Posterior vena cava (tissue), 2 donors: ENCODE measurements around the gene PTGER2. TPM values are rescaled to one million over a fixed set of nuclear protein-coding genes. Genes with fewer than 3 reads are reported as not detected.

Experiments used
- DNase-seq: peaks from one replicate; pipeline ENCODE4 v3.0.0-alpha.2; 2020; ENCODE audit warnings: low spot score
- intact Hi-C, 2 donors: fragments of 100-400 bp; cut with DNase I; formaldehyde crosslinking; loops; one replicate each; pipeline versions ENCODE4 v1.14.1 to v1.14.2; 2022 to 2023
- total RNA-seq, 2 donors: library from RNA; stranded (reverse); fragmentation: NEBNext Ultra II Directional; extraction: Animal tissue kit (Norgen Biotek cat#: 25700); gene quantifications; one replicate each; pipeline ENCODE4 v1.2.1, GENCODE V29; 2021
- donor health status: DM: yes; HTN: yes; CAD: no.
- donor health status: DM: yes; HTN: yes; CAD: no.

PTGER2 gene
- total RNA-seq, 2 donors from 2014 or later = 5.3 to 7.4 TPM

DNA sequence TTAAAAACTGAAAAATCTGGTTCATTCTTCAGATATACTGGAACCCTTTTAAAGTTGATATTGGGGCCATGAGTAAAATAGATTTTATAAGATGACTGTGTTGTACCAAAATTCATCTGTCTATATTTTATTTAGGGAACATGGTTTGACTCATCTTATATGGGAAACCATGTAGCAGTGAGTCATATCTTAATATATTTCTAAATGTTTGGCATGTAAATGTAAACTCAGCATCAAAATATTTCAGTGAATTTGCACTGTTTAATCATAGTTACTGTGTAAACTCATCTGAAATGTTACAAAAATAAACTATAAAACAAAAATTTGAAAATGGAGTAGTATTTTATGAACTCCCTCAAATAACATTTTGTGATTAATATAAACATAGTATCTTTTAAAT, 14.2 kb downstream of the PTGER2 start:
- intact Hi-C loops = no loop called here
- no peak for DNase-seq

DNA sequence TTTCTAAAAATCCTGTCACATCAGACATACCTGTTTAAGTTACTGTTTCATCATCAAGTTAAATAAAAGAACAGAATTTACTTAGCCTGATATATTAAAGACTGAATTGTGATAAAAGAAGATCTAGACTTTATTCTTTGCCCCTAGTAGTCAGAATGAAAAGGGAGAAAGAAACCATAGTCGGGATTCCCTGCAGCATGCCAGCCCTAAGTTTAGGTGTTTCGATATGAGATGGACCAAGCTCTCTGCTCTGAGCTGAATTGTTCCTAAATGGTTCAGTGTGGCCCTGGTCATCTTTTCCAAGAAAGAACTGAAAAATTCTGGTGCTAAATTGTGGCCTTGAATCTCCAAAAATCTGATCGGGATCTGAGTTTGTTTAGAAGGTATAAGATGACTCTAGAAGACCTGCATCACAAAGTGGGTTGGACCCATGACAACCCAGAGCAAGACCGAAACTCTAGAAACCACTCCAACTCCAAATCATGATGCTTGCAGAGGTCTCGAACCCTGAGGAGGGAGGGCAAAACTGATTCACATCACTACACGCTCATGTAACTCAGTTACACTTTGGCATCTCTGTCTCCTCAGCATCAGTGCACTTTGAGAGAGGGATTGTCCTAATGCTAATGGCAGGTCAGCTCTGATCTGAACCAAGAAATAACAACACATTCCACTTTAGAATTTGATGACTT, 15.7 kb downstream of the PTGER2 start:
- intact Hi-C loops = no loop called here
- no peak for DNase-seq

DNA sequence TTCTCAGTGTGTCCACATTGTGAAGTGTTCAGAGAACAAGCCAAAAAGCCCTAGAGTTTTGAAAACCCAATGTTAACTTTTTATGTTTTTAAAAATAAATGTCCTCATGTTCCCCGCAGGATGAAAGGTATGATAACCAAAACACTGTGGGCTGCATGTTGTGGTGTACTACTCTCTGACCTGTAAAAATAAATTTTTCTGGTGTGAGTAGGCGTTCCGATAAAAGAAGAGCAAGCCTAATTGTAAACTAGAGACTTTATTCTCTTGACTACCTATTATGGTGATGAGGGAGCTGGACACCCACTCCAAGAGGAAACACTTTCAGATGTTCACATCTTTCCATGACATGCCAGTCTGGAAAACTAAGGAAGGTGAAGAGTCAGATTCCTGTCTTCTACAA, 18.2 kb downstream of the PTGER2 start:
- intact Hi-C loops = no loop called here
- no peak for DNase-seq

DNA sequence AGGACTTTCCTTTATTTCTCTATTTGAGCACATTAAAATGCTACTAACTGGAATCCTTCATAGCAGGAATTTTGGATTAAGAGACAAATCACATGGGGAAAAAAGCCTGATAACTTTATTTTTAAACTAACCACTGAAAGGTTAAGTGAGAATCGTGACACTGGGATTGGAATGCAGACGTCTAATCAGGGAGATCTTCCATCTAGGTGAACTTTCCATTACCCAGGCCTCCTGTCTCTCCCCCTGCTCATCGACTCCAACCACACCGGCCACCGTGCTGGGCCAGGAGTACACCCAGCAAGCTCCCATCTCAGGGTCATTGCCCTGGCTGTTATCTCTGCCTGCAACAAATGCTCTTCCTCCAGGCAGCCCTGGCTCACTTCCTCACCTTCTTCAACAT, 19.0 kb downstream of the PTGER2 start:
- no peak for DNase-seq
- intact Hi-C loops = no loop called here

DNA sequence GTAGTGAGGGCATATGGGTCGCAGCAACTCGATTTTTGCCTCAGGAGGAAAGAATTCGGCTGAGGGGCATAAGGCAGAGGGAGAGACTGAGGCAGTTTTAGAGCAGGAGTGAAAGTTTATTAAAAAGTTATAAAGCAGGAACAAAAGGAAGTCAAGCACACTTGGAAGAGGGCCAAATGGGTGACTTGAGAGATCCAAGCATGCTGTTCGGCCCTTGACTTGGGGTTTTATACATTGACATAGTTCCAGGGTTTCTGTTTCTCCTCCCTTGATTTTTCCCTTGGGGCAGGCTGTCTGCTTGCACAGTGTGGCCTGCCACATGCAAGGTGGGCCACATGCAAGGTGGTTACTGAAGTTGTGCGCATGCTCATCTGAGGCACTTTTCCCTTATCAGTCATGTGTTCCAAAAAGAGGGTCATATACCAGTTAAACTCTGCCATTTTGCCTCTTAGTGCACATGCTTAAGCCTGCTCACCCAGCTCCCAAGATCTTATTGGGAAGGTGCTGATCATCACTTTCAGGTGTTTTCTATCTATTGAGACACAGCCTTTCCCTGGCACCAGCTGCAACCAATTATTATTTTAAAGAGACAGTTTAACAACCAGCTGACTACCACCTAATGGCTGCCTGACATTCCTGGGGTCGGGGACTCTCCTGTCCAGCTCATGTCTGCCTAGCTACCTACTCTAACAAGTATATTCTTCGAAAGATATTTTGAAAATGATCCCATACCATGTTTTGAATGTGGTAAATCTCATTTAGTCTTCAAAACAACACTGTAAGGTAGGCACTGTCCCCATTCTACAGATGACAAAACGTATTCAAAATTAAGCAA, 19.9 kb downstream of the PTGER2 start:
- no peak for DNase-seq
- intact Hi-C loops = no loop called here

DNA sequence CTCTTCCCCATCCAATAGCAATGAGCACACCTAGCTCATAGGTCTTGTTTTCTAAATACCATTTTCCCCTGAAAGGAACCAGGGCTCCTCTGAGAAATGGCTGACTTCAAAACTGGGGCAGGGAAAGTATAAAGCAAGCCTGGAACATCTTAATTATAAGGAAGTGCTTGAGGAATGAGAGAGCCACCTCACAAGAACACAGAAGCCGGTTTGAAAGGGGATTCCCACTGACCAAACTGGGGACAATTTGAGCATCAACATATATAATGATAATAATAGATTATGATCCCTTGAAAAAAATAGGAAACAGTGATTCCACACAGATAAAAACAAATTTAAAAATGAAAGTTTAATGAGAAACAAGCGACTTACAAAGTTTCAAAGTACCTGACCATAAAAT, 22.1 kb downstream of the PTGER2 start:
- no peak for DNase-seq
- intact Hi-C loops = no loop called here

DNA sequence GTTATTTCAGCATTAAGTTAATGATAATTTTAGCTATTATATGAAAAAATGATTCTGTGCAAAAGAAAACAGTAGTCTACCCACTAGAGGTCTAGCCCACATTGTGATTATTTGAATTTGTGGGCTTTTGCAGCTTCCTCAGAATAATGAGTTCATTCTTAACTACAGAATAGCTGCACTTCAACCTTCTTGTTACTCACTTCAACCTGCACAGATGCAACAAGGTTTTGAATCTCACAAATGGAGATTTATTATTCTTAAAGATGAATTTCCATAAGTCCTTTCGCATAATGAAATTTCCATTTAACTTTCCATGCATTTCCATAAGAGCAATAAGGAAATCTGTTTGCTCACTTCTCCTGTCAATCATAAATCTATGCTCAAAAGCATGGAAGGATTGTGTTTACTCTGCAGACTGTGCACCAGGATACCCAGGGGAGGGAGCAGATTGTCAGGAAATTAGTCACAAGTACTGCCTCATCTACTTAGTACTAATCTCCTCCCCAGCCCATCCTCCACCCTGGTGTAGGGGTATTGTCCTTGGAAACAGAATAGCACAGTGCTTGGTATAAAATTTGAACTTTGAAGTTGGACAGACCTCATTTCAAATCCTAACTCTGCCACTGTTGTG, 24.1 kb downstream of the PTGER2 start:
- intact Hi-C loops = no loop called here
- DNase-seq = no peak

DNA sequence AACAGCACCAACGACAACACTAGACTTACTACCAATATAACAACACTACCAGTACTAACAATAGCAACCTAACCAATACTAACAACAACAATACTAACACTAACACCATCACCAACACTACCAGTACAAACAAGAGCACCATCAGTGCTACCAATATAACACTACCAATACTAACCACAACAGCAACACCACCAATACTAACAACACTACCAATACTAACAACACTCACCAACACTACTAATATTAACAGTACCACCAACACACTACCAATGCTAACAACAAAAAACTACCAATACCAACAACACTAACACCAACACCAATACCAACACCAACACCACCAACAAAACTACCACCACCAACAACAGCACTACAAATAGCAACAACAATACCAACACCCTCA, 25.1 kb downstream of the PTGER2 start:
- intact Hi-C loops = no loop called here
- no peak for DNase-seq

DNA sequence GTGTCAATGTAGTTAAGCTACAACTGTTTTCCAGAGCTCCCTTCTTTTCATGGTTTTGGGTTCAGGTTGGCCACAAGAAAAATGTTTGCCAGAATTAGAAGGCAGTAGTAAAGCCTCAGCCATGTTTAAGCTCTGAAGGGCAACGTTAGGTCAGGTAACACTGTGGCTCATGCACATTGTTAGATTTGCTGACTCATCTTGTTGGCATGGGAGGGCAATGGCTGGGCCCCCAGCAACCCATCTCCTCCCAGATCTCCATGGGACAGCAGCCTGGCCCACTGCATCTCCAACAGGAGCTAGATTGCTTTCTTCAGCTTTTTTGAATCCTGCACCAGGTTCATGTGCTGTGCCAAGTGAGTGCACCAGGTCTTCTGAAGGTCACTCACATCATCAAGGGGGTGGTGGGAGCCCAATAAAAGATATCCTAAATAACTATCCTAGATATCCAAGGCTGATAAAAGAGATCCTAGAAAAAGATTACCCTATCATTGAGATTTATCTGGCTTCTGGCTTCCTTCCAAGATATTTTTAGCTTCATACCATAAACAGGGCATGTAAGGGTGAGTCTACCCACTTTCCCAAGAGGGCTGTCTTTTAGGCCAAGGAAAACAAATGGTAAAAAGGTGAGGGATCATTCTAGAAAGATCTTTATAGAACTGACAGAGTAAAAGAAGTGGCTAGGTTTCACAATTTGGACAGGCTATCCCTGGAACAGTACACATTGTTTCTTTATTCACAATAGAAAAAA, 28.9 kb downstream of the PTGER2 start:
- DNase-seq = no peak
- intact Hi-C loops = no loop called here

DNA sequence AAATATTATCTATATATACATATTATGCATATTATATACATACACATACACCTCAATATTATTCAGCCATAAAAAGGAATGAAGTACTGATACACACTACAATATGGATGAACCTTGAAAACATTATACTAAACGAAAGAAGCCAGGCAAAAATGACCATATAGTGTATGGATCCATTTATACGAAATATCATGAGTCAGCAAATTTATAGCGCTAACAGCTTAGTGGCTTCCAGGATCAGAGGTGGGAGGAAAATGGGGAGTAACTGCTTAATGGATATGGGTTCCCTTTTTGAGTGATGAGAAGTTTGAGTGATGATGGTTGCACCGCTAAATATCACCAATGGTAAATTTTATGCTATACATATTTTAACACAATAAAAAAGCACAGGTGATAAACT, 32.7 kb downstream of the PTGER2 start:
- no peak for DNase-seq
- intact Hi-C loops = no loop called here

DNA sequence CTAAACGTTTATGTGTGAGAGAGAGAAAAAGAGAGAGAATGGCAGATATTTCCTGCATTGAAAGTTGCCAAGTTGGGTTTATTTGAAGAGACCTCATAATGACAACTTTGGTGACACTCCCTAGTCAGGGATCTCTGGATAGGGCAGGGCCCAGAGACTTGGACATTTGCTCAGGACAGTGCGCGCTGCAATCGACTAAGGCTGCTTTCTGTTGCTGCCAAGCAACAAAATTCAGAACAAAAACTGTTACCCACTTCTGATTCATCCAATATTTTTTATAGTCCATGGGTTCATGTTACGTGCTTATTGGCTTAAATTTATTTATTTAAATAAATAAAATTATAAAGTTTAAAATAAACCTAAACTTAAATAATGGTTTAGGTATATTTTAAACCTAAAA, 34.2 kb downstream of the PTGER2 start:
- intact Hi-C loops = no loop called here
- no peak for DNase-seq

DNA sequence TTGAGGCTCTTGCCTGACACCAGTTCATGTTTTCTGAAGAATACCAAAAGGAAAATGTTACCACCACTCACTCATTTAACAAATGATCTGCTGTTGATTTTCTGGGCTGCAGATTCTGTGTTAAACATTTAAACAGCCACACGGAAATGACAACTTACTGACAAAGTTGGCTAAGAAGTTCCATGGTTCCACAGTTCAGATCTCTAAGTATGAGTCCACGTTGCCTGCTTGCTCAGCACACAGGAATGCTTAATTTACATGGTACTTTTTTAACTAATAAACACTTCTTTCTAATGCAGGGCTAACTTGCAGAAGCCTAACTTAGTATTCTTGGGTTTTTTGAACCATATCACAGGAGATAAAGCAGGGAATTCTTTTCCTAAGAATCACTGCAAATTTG, 34.7 kb downstream of the PTGER2 start:
- intact Hi-C loops = no loop called here
- no peak for DNase-seq

DNA sequence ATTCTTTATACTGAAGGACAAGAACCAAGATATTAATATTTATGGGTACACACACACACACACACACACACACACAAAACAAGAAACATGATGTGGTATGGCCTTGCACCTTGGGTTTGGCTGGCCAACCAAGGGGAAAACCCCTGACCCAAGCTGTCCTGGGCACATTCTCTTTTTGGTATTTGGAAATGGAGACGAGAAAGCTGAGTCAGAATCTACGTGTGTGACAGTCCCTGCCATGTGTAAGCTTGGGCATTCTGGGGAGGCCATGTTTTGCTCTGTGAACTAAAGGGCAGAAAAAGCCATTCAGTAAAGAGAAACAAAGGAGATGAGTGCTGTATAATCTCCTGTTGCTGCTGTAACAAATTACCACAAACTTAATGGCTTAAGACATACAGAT, 35.6 kb downstream of the PTGER2 start:
- DNase-seq = no peak
- intact Hi-C loops = no loop called here

DNA sequence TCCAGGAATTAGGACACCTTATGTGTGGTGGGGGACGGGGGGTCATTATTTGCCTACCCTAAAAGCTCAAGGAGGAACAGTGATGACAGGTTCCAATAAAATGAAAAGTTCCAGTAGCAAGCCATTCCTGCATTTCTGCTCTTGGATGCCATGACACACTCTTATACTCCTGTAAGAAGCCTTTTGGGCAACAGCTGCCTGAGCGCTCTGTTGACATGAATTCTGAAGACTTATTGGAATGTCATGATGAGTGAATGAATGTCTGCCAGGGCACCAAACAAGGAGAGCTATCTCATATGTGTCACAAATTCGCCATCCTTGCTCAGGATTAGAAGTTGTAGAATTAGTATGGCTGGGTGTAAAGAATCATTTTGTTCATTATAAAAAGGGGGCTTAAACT, 36.3 kb downstream of the PTGER2 start:
- DNase-seq = no peak
- intact Hi-C loops = no loop called here

DNA sequence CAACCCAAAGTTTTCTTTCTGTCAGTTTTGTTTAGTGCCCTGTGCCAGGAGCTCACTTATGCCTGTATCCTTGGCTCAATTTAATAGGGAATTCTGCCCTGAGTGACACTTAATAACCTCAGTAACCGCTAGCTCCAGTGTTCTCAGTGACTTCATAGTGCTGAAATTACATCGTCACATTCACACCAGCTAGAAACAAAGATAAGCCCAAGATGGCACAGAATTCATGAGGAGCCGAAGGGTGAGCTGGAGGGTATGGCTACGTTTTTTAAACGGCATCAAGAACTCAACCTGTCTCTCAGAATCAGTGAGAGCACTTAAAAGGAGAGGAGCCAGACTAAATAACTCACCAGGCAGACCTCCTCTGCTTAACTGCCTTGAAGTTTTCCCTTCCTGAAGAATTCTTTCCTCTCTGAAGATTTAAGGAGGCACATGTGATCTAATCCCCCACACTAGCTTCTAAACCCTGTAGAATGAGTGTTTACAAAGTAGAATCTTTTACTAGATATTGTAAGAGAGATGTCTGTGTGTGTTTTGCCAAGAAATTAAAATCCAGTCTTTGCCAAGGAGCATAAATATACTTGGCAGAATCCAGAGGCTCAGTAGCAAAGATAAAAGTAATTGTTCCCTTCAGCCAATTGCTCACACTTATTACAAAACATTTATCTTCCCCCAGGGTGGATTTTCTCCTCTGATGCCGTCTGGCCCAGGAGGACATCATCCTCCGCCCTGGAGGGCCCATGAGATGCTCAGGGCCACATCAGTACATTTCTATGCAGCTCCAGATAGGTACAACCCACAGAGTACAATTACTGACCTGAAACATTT, 37.3 kb downstream of the PTGER2 start:
- no peak for DNase-seq
- intact Hi-C loops = no loop called here

DNA sequence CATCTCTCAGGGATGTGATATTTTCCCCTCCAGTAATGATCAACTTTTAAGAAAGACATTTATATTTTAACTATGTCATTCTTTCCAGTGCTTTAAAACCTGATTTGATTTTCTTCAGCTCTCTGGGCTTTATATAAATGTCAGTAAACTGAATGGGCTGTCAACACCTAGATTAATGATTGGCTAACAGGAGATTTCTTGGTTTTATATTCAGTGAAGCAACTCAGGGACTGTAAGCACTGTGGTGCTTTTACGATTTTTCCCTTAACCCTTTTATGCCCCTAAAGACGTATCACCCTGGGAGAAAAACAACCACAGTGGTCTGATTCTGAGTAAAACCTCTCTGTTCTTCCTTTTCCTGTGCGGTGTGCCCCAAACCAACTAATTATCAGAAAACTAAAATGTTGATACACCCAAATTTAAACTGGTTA, 38.0 kb downstream of the PTGER2 start:
- intact Hi-C loops = no loop called here
- no peak for DNase-seq

DNA sequence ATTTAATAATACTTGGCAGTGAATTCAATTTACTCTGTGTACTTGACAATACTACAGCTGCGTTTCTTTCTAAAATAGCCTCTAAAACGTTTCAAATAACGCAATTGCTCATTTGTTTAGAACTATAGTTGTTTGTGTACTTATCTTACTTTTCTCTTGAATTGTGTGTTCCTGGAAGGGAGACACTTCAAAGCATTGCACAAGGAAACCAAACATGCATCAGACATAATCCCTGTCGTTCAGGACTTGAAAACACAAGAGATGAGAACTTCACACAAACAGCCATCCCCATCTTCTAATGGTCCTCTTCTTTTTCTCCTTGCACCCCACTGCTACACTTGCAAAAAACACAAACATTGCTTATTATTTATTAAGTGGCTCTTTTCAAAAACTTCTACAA, 38.5 kb downstream of the PTGER2 start:
- DNase-seq = no peak
- intact Hi-C loops = no loop called here

DNA sequence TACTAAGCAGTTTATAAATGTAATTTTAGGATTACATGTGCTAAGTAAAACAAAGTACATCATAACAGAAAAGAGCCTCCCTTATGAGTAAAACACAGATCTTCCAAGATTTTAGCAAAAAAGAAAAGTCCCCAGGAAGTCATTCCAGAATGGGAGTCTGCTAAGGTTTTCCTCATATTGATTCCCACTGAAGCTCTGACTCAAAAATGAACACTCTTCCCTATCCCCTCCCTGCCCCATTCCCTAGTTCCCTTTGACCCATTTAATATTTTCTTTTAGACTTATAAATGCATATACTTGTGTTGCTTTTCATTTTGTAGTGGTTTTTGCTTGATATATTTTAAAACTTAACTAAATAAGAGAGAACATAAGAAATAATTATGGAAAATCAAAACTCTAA, 40.1 kb downstream of the PTGER2 start:
- intact Hi-C loops = no loop called here
- DNase-seq = no peak

DNA sequence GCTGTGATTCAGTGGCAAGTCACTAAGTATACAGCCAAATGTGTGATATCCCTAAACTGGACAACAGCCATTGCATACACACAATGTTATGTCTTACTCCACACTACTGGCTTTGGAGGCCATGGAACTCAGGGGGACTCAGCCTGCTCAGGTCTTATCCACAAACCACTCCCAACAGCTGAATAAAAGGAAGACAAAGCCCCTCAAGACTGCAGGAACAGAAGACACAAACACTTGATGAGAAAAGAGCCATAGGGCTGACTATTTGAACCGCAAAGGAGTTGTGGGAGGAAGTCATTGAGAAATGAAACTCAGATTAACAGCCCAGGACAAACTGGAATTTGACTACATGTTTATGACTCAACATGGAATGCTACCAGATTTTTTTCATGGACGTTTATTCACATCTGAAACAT, 40.9 kb downstream of the PTGER2 start:
- no peak for DNase-seq
- intact Hi-C loops = no loop called here
